Pulmonary artery endothelial cell (primary cell): ENCODE measurements around the gene TMBIM4. TPM values are rescaled to one million over a fixed set of nuclear protein-coding genes. Genes with fewer than 3 reads are reported as not detected.

Experiments
- DNase-seq: peaks from one replicate; pipeline ENCODE4 v3.0.0-alpha.2; 2011; ENCODE audit warnings: low read depth, low spot score
- total RNA-seq: library from RNA; depleted of rRNA; stranded (reverse); fragments of >200 nt; gene quantifications from 2 replicates; pipeline ENCODE4 v1.2.3, GENCODE V29; 2014

TMBIM4 gene
- total RNA-seq, 1 donor from 2014 or later: 77.8 TPM

DNA sequence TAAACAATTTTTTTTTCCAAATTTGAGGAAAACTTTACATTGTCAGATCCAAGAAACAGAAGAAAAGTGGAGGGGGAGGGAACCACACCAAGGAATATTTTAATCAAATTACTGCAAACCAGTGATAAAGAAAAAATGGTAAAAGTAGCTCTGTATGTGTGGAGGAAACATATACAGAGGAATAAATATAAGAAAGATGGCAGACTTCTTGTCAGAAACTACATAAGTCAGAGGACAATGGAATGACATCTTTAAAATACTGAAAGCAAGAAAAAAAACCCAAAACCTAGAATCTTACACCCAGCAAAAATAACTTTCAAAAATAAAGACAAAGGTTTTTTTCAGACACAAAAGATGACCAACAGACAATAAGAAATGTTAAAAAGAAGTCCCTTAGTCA lies 29.1 kb downstream of the TMBIM4 start:
- no peak for DNase-seq

DNA sequence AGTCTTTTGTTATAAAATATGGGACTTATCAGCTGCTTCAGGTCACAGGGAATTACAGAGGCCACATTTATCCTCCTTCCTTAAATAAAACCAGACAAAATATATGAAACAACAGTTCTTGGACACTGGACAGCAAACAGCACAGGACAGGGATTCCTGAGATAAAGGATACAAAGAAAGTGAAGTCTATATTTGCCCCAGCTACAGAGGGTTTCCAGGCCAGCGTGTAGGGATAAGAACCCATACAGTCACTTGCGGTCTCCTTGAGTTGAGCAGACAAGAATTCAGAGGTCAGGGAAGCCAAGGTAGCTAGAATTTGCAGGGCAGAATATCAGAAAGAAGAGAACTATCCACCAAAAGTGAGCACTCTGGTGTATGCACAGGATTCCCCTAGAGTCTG lies 30.5 kb downstream of the TMBIM4 start:
- no peak for DNase-seq

DNA sequence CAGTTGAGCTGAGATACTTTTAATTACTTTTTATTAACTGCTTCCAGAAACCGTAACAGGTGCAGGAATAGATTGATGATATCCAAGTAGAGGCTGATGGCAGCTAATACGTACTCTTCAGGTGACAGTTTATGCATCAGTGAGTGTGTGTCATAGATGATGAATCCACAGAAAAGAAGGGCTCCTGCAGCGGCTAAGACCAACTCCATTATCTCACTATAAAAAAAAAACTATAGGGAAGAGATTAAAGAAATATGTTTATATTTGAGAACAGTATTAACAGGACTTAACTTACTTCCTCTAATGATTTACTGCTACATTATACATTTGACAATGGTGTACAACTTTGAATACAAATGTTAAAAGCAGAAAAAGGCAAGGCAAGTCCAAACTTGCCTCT lies 31.9 kb downstream of the TMBIM4 start:
- DNase-seq: no peak

DNA sequence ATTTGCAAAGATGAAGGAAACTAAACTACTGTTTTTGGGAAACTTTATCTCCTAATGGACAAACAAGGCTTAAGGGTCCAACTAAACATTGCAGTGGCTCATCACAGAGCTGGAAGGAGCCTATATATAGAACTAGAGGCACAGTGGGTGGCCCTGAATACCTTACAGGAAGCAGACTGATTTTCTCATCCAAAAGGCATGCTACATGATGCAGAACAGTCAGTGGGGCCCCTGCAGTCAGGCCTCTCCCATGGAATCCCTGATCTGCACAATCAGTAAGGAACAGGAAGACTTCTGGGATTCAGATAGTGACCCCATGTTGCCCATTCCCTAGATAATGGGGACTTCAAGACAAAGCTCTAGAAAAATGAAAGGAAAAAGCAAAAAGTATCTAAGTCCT lies 37.4 kb downstream of the TMBIM4 start:
- DNase-seq: no peak

DNA sequence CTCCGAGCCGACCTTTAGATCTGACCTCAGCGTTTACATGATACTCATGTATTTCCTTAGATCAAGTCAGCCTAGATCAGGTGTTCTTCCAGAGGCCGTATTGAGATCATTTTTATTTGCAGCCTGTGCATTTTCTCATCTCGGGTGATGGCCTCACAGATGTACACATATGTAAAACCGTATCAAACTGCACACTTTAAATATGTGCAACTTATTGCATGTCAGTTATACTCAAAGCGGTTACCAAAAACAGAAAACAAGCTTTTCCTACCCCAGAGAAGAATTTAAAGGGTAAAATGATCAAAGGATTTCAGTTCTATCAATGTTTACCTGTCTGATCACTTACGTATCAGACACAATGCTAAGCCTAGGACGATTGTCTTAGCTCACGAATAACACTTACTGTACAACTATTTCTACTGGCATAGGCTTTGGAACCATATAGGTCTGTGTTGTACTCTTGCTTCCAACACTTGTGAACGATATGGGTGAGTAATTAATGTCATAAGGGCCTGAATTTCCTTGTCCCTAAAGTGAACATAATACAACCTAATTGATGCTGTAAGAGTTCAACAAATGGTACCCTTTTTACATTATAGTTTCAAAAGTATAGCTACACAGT lies 38.6 kb downstream of the TMBIM4 start:
- DNase-seq: no peak

DNA sequence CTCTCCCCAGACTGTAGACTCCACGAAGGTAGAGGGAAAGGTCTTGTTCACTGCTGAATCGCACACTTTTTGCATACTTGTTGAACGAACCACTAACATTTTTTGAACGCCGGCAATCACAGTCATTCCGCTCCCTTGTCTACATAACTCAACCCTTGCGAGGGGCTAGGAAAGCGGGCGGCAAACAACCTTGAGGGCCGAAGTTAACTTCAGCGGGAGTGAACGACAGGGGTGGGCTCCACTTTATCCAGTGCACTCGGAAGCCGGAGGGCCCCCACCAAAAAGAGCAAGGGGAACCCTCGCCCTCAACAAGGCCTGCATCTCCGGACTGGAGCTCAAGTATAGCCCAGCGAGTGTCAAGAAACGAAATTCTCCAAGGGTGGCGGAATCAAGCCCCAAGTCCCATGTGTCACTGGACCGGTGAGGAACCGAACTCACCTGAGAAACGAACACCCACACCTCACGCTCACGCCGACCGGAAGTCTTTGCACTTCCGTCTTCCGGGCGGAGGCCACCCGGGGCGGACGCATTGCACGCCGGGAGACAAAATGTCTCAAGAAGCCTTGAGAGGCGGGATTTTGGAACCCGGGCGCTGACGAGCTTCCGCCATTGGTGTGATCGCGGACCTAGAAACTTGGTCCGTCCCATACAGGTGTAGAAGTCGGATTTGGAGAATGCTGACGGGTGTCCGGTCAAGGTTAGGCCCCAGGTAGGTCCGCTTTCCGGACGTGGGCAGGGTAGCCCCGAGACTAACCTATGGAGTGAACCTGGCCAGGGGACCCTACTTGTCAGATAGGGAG lies 39.3 kb downstream of the TMBIM4 start, which contains the start of gene LLPH:
Gene LLPH (minus strand): TSS at position 484 of the 800 bp plus-strand sequence. CDS start 1,644 bp downstream, outside the sequence.
- peak; percentile 46 for DNase-seq

DNA sequence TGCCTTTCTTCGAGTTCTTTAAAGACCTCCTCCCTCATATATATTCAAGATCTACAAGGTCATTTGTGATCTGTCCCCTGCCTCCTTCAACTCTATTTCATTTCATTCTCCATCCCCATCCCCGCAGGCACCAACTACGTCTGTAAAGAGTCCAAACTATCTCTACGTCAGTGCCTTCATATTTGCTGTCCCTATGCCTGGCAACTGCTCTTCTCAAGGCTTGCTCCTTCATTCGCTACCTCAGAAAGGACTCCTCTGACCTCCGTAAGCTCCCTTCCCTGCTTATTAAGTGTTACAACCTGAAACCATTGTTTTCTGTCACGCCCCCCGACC lies 39.9 kb downstream of the TMBIM4 start:
- DNase-seq: no peak

DNA sequence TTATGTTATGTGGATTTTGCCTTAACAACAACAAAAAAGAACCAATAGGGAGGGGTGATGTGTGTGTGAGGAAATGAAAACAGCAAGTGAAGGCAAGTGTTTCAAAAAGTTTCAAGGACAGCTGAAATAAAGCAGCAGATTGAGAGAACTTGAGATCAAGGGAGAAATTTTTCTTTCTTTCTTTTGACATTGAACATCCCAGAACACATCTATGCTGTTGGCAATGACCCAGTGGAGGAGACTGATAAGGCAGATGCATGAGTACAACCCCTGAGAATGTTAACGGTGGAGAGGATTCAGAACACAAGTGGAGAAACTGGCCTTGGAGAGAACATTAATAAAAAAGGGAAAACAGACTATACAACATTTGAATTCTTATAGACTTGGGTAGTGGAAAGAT lies 42.1 kb downstream of the TMBIM4 start:
- no peak for DNase-seq

DNA sequence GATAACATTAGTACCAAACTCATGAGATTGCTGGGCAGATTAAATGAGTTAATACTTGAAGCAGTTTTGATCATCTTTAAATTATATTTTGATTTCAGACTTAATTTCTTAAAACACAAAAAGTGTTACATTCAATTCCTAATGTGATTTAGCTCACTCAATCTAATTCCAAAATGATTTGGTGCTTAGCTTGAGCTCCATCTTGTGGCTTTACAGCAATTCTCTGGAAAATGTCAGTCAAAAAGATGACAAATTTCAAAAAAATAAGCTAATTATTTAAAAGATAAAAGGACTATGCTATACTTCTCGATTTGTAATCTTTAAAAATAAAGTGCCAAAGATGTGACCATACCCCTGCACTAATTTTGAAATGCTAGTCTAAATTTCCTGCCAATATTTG lies 49.3 kb downstream of the TMBIM4 start:
- no peak for DNase-seq

DNA sequence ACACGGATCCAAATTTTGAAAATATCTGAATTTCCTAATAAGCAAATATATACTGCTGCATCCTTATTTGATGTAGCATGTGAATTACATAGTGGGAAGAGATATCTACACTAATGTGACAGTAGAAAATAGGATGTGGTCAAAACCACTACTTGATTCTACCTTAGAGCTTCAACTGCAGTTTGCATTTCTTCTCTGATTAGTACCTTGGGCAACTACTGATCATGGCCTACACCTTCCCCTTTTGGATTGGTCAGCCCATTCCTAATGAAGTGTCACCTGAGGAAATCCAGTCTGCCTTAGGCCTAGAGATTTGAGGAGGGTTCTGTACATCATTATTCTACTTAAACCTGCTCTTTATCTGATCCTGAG lies 49.9 kb downstream of the TMBIM4 start:
- no peak for DNase-seq

DNA sequence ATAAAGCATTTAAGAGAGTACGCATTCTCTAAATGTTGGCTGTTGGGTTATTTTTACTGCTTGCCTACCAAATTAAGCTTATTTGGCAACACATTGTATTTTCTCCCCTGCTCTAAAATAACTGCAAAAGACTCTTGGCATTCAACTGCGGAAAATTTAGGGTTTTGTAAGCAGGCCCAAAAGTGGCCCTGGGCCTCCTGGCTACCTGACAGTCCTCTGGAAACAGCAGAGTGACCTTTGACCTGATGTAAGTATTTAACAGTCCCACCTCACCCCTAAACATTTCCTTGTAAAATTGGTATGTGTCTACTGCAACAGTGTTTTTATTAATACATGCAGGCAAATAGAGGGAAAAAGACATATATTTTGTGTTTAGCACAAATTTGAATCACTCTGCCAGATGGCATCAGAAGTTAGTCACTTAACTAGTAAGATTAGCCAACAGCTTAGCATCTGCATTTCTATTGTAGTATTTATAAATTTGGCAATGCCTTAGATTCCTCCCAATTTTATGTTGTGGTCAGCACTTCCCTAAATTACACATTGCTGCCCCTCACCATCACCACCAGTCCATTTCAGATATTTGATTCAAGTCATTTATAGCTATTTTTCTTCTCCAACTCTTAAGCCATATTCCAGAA lies 50.4 kb downstream of the TMBIM4 start:
- no peak for DNase-seq

DNA sequence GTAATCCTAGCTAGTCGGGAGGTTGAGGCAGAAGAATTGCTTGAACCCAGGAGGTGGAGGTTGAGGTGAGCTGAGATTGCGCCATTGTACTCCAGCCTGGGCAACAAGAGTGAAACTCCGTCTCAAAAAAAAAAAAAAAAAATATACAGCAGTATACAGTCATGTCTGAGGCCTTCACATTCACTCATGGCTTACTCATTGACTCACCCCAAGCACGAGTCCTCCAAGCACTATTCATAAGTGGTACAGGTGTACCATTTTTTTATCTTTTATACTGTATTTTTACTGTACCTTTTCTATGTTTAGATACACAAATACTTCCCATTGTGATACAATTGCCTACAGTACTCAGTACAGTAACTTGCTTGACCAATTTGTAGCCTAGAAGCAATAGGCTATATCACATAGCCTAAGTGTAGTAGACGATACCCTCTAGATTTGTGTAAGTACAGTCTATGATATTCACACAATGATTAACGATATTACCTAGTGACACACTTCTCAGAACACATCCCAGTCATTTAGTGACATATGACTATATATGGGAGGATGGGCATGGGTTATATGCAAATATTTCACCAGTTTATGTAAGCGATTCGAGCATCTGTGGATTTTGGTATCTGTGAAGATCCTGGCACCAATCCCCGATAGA lies 51.4 kb downstream of the TMBIM4 start:
- no peak for DNase-seq

DNA sequence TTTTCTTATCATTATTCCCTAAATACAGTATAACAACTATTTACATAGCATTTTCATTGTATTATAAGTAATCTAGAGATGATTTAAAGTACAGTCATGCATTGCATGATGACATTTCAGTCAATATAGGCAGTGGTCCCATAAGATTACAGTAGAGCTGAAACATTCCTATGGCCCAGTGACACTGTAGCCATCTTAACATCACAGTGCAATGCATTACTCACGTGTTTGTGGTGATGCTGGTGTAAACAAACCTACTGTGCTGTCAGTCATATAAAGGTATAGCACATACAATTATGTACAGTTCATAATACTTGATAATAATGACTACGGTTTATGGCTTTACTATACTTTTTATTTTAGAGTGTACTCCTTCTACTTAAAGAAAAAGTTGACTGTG lies 52.6 kb downstream of the TMBIM4 start:
- no peak for DNase-seq

DNA sequence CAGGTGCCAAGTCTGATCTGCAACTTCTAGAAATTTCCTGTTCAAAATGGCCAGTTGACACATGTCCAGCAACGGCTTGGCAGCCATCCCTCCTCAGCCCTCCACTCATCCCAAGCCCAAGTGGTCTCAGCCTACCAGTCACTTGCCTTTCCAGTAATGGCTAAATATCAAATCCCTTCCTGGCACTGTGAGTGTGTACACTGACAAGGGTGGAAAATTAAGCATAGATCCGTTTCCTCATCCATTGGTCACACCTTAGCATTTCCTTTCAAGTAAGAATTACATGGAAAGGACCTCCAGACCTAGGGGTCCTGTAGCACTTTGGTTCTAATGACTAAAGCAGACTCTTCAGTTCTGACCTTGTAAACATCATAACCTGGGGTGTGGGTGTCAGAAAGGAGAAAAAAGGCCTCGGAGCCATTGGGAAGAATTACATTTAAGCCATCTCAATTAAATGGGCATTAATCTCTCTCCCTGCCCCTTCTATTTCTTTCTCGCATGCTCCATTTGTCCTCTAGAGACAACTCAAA lies 54.7 kb downstream of the TMBIM4 start:
- no peak for DNase-seq

DNA sequence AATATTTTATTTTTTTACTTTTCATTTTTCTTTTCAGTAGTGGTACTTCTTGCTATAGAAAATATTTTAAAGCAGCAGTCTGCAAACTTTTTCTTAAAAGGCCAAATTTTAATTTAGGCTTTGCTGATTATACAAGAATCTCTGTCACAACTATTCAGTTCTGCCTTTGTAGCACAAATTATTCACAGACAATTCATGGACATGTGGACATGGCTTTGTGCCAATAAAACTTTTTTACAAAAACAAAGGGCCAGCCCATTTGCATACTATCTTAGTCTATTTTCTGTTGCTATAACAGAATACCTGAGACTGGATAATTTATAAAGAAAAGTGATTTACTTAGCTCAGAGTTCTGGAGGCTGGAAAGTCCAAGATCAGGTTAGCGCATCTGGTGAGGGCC lies 56.3 kb downstream of the TMBIM4 start:
- no peak for DNase-seq

DNA sequence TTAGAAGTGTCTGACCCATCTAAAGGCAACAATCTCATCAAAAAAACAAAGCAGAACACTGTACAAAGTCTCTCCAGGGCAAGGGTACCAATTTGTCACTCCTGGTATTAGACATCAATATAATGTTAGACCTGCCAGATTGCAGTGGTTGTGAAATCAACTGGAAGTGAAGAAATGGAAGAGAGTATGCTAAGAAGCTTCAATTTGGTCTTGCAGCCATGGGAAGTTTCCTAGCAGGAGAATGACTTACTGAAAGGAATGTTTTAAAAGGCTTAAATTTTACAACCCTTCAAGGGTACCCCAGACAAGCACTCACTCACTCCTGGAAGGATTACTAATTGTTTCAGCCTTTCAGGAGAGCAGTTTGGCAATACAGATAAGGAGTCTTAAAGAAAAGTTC lies 58.2 kb downstream of the TMBIM4 start:
- no peak for DNase-seq

DNA sequence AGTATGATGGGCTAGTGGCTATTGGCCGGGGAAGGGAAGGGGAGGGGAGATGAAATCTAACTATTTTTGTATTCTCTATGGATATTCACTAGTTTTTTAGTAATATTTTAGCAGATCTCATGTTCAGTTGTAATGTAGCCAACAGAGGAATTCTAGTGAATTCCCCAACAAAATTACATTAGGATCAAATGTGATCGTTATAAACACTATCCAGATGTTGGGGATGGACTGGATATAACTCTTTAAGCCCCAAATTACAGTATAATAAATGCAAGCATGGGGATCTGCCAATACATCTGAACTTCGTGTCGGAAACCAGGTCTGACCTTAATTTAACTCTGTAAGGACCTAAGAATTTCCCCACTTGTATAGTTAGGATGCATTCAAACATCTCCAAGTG lies 60.7 kb downstream of the TMBIM4 start:
- no peak for DNase-seq

DNA sequence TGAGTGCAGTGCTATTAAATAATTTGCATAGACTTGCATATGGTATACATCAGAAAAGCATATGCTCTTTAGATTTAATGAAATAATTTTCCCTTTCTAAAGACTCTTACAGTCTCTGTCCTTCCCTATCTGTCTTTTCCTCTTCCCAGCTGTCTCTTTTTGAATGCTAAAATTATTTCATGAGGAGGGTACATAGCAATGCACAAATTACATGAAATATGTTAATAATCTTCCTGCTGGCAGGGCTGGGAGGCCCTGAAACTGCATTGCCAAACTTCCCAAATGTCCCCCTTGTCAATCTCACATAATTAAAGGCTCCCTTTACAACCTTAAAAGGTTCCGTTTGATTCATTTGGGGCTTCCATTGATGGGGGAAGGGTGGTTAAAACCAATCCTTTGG lies 61.4 kb downstream of the TMBIM4 start:
- no peak for DNase-seq

DNA sequence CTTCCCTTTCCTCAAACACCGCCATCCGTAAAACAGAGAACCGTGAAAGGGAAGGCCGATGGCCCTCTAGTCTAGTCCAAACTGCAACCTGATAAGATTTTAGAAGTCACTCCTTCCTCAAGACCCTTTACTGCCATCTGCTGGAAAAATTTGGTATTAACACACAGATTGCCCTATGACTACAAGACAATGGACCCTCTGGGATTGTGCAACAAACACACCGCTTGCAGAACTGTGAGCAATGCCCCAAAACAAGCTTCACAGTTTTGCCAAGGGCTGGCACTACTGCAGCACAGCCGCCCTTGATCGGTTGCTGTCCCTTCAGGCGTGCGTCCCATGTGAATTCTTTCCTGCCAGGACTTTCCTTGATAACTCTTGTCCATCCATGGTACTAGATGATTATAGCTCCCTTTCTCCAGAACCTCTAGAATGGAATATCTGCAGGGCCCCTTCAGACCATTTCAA lies 62.3 kb downstream of the TMBIM4 start:
- peak; percentile 50 for DNase-seq

DNA sequence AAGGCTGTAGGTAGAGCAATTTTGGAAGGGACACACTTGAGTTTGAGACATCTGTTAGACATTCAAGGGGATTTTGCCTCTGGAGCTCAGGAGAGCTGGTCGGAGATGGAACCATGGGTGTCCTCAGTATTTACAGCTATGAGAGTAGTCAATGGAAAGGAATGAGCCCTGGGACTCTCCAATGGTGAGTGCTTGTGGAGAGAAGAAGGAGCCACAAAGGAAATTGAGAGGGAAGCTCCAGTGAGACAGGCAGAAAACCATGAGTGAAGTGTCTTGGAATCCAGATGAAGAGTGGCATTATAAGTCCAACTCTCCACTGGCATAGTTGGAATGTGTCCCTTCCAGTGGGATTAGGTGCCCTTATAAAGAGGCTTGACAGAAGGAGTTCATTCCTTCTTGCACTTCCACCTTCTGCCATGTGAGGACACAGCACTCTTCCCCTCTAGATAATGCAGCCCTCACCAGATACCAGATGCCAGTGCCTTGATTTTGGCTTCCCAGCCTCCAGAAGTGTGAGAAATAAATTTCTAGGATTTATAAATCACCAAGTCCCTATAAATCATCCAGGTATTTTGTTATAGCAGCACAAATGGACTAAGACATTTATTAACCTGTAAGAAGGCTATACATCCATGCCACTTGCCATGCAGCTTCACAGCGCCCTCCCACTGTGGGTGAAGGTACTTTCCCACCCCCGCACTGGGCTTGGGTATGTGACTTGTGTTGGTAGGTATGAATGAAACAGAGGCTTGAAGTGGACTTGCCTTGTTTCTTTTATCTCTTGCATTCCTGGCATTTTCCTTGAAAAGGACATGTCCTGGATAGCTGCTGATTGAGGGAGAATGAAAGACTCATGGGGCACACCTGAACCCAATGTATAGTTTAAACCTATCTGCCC lies 66.5 kb downstream of the TMBIM4 start:
- no peak for DNase-seq
